HG03139 (cell line): ENCODE data around the gene MED23.

ENCODE experiments used
- ATAC-seq: cut with Tn5 transposase; IDR thresholded peaks from one replicate; pipeline ENCODE4 v1.9.1; 2021; ENCODE audit not compliant: unreplicated experiment

The MED23 gene

GRCh38 chr6:131642565-131642964 lies 14.5 kb upstream of the MED23 start:
- no peak for ATAC-seq

GRCh38 chr6:131641554-131641953 lies 13.5 kb upstream of the MED23 start:
- ATAC-seq = no peak

- no peak for ATAC-seq
These were observed 12.5 kb upstream of the MED23 start for GRCh38 chr6:131640576-131640975.

GRCh38 chr6:131640100-131640499 lies 12.1 kb upstream of the MED23 start:
- no peak for ATAC-seq

GRCh38 chr6:131638013-131638412 lies 10.0 kb upstream of the MED23 start:
- no peak for ATAC-seq

DNA sequence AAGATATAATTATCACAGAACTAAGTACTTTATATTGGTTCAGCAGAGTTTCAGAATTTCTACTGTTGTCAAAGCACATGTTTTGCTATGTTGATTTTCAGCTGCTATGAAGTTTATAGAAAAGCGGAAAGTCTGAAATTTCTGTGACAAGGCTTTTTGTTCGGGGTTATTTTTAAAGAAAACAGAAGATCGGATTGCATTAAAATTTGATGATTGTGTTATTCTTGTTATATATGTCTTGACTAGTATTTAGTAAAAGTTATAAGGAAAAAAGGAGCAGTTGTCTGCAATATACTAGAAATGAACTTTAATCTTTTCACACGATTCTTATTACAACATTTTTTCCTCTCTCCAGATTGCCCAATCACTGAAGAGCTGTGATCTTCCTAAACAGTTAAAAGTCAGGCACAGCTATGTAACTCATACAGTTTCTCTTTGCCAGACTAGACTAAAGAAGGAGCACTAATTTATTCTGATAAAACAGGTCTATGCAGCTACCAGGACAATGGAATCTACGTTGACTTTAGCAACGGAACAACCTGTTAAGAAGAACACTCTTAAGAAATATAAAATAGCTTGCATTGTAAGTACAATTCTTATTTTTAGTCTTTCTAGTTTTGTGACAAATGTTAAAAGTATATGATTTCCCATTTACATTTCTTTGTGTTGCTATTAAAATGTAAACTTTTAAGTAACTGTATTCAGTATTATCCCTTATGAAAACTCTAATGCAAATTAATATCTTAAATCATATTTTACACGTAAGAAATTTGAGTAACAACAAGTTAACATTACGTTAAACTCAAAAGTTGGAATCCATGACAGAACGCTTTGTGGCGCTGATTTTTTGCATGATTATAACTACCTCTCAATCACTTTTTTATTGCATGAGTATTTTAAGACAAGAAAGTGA lies 9.1 kb upstream of the MED23 start, which contains the start of gene ENPP3:
TSS of gene ENPP3 (plus strand) at position 423 of the 913 bp plus-strand sequence. CDS start at position 506, 83 bp downstream.
- ATAC-seq = no peak

DNA sequence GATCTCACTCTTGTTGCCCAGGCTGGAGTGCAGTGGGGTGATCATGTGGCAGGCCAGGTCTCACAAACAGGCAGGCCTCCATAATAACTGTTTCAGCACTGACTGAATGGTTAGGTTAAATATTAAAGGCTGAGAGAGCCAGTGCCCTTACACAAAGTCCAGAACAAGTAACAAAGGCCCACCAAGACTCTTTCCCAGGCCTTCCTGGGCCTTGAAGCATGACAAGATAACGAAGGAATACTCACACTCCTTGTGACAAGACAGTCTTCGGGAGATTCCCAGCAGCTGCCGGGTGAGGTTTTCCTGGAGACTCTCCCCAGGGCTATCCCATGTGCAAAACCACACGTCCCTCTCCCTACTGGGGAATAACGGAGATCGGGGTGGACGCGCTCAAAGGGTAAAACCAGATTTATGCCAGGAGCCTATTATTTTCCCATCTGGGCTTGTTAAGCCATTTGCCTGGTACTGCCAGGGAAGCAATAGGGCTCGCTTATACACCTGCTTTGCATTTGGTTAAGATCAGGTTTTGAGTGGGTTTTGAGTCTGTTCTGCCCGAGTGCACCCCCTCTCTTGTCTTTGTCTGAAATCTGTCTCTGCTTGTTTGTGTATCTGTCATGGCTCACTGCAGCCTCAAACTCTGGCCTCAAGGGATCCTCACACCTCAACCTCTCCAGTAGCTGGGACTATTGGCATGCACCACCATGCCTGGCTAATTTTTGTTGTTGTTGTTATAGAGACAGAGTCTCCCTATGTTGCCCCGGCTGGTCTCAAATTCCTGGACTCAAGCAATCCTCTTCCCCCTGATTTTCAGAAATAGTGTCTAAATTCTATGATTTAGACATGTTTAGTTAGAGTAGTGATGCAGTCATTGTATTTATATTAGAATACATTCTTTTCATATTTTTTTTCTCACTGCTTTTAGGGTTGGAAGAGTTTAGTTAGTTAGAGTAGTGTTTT lies 7.6 kb upstream of the MED23 start:
- ATAC-seq = peak; percentile 86

GRCh38 chr6:131631625-131632289 lies 3.7 kb upstream of the MED23 start:
- ATAC-seq = no peak

DNA sequence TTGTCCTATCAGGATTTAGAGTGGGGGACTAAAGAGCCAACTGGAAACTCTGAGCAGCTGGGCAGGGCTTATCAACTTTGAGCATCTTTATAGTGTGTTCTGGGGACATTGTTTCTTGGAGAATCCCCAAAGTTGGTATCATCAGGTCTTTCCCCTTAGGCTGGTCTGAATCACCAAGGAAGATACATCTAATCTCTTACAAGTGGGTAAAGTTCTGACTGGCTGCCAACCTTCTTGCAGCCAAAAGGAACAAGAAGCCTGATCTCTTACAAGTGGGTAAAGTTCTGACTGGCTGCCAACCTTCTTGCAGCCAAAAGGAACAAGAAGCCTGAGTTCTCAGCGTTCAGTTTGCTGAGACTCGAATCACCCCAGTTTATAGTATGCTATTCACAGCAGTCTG lies 1.6 kb upstream of the MED23 start:
- no peak for ATAC-seq

DNA sequence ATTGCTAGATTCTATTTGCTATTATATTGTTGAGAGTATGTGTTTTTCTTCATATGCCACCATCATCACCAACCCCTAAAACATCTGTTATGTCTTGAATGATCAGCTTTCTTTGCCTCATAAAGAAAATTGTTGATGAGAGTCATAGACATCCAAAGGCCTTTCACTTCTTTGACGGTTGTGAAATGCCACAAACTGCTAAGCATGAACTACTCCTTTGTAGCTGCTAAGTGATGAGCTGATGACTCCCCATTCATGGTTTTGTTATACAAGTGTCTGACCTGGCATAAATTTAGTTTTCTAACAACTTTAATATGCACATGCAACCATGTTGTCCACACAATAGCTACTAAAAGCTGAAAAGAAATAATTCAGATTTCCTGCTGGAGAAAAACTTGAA lies 684 bp upstream of the MED23 start:
- ATAC-seq = no peak

GRCh38 chr6:131615275-131615674 lies 12.8 kb downstream of the MED23 start:
- no peak for ATAC-seq

GRCh38 chr6:131613296-131613925 lies 14.6 kb downstream of the MED23 start:
- ATAC-seq = no peak

GRCh38 chr6:131602781-131603312 lies 25.2 kb downstream of the MED23 start:
- no peak for ATAC-seq

- ATAC-seq = no peak
These were observed 27.3 kb downstream of the MED23 start for GRCh38 chr6:131600716-131601115.

DNA sequence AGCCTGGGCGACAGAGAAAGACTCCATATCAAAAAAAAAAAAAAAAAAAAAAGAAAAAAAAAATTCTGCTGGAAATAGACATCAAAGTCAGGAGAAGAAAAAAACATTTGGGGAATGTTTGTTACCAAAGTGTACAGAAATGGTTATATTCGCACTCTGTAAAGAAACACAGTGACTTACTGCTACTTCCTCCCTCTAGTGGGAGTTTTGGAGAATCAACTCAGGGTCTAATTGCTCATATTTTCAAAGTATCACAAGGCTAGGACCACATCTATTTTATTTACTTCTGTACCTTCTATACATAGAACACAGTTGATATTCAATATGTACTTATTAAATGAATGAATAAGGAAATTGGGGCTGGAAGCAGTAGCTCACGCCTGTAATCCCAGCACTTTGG lies 30.6 kb downstream of the MED23 start:
- ATAC-seq = no peak

- no peak for ATAC-seq
These were observed 34.0 kb downstream of the MED23 start for GRCh38 chr6:131594074-131594473.

DNA sequence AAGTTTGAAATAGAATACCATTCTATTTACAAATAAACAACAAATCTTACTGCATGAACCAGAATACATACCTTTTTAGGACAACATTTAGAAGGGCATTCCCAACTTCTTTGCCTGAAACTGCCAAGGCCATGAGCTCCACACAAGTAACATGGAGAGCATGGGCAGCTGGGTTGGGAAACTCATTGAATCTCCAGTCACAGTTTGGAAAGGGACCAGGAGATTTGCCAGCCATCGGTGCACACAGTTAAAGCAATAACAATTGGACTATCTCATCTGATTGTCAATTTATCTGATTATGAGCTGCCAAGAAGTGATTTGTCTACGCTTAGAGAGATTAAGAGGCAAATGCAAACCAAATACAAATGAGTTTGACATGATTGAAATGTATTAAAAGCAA lies 35.1 kb downstream of the MED23 start:
- ATAC-seq = no peak

DNA sequence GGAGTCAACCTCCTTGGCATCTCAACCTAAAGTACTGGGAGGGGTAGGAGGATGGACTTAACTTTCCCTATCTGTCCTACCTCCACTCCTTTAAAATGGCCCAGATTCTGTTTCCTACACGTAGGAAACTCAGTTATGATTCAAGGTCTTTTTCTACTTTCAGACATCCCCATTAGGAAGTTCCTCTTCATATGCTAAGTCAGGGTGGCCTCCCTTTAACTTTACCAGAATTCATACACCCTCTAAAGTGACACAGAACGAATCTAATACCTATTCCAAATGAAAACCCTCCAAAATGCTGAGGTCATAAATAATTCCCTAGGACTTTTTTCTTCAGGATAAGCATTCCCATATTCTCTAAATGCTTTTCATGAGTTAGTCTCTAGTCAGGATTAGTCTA lies 39.4 kb downstream of the MED23 start:
- no peak for ATAC-seq

- no peak for ATAC-seq
These were observed 40.1 kb downstream of the MED23 start for GRCh38 chr6:131587909-131588308.

GRCh38 chr6:131586543-131586942 lies 41.5 kb downstream of the MED23 start:
- ATAC-seq = no peak
